Type B pancreatic cell (in vitro differentiated cells): ENCODE results near the gene GYPB. TPM values are rescaled to one million over a fixed set of nuclear protein-coding genes. Genes with fewer than 3 reads are reported as not detected.
"Not testable (repeated sequence)": the region's sequence is repeated elsewhere in the genome, so short reads cannot be mapped to it uniquely, and the experiment has no call there.

Experiments used
- DNase-seq: peaks from one replicate; pipeline ENCODE4 v3.0.0; 2021; ENCODE audit warnings: mixed read lengths; ENCODE audit not compliant: unreplicated experiment; ENCODE audit errors: extremely low spot score
- H3K27ac Mint-ChIP-seq: 2 replicates; pipeline ENCODE4 v1.8.0; 2021; ENCODE audit warnings: mild to moderate bottlenecking, mixed read lengths
- H3K27me3 Mint-ChIP-seq: 2 replicates; pipeline ENCODE4 v1.8.0; 2021; ENCODE audit warnings: mixed read lengths
- H3K36me3 Mint-ChIP-seq: 2 replicates; pipeline ENCODE4 v1.8.0; 2021; ENCODE audit warnings: mixed read lengths
- H3K4me1 Mint-ChIP-seq: one replicate; pipeline ENCODE4 v1.8.0; 2021; ENCODE audit warnings: mixed read lengths; ENCODE audit not compliant: unreplicated experiment
- H3K4me3 Mint-ChIP-seq: 2 replicates; pipeline ENCODE4 v1.8.0; 2021; ENCODE audit warnings: mild to moderate bottlenecking, mixed read lengths
- H3K9me3 Mint-ChIP-seq: 2 replicates; pipeline ENCODE4 v1.8.0; 2021; ENCODE audit warnings: mixed read lengths
- CTCF ChIP-seq: fragments of 200-600 bp; sonication (generic); conservative IDR thresholded peaks from 2 replicates; pipeline ENCODE4 v1.5.0; 2021; ENCODE audit warnings: antibody characterized with exemption, mild to moderate bottlenecking
- total RNA-seq: library from RNA; stranded (reverse); gene quantifications from 2 replicates; pipeline ENCODE4 v1.2.1, GENCODE V29; 2021; ENCODE audit warnings: low replicate concordance

The GYPB gene
- total RNA-seq, 1 donor from 2014 or later, result not detected

GRCh38 chr4:143961075-143961474 lies 58.1 kb downstream of the GYPB start:
- H3K4me1 Mint-ChIP-seq, result no peaks in the 10 kb centered on the region
- no peaks in the 10 kb centered on the region for H3K27me3 Mint-ChIP-seq
- no peaks in the 10 kb centered on the region for H3K9me3 Mint-ChIP-seq
- no peak for TF ChIP-seq CTCF
- no peak overlapping the region for H3K4me3 Mint-ChIP-seq
- no peaks in the 10 kb centered on the region for H3K36me3 Mint-ChIP-seq
- no peak overlapping the region for H3K27ac Mint-ChIP-seq
- no peak for DNase-seq

GRCh38 chr4:143955306-143955705 lies 63.9 kb downstream of the GYPB start:
- H3K9me3 Mint-ChIP-seq, H3K4me3 Mint-ChIP-seq, H3K27ac Mint-ChIP-seq, H3K36me3 Mint-ChIP-seq, H3K4me1 Mint-ChIP-seq, DNase-seq, H3K27me3 Mint-ChIP-seq: not testable (repeated sequence)

GRCh38 chr4:143951458-143951972 lies 67.7 kb downstream of the GYPB start:
- not testable (repeated sequence) for H3K9me3 Mint-ChIP-seq, H3K4me3 Mint-ChIP-seq, H3K27ac Mint-ChIP-seq, DNase-seq, H3K4me1 Mint-ChIP-seq, H3K36me3 Mint-ChIP-seq, H3K27me3 Mint-ChIP-seq

- H3K9me3 Mint-ChIP-seq, H3K27ac Mint-ChIP-seq: not testable (repeated sequence)
Observed at GRCh38 chr4:143950967-143951366, 68.2 kb downstream of the GYPB start.

GRCh38 chr4:143950185-143950584 lies 69.0 kb downstream of the GYPB start:
- DNase-seq, H3K4me1 Mint-ChIP-seq, H3K27ac Mint-ChIP-seq, H3K9me3 Mint-ChIP-seq, H3K27me3 Mint-ChIP-seq, H3K4me3 Mint-ChIP-seq, H3K36me3 Mint-ChIP-seq: not testable (repeated sequence)

More at GRCh38 chr4:143950967-143951366, 68.2 kb downstream of the GYPB start:
- H3K27me3 Mint-ChIP-seq, H3K4me1 Mint-ChIP-seq, H3K4me3 Mint-ChIP-seq, H3K36me3 Mint-ChIP-seq, DNase-seq: not testable (repeated sequence)

- H3K4me1 Mint-ChIP-seq, H3K27ac Mint-ChIP-seq, H3K27me3 Mint-ChIP-seq, H3K36me3 Mint-ChIP-seq, H3K9me3 Mint-ChIP-seq, DNase-seq, H3K4me3 Mint-ChIP-seq: not testable (repeated sequence)
Observed at GRCh38 chr4:143947493-143947892, 71.7 kb downstream of the GYPB start.

Other genes starting within 250 kb of the GYPB start
- gene GYPE, start 113.8 kb downstream of the GYPB start, total RNA-seq, result not detected in 2 replicates
- not detected in 2 replicates for gene GYPA, start 121.3 kb upstream of the GYPB start, total RNA-seq